HepG2 (cell line): ENCODE data around the gene AMBRA1. TPM values are rescaled to one million over a fixed set of nuclear protein-coding genes. Genes with fewer than 3 reads are reported as not detected.

Experiments used
- CBFB ChIP-seq: sonication (generic); formaldehyde crosslinking; IDR thresholded peaks from 2 replicates; pipeline ENCODE4 v1.4.0; 2020; ENCODE audit warnings: missing genetic modification reagents
- CC2D1A ChIP-seq: sonication (generic); formaldehyde crosslinking; IDR thresholded peaks from 2 replicates; pipeline ENCODE4 v1.8.1; 2023; ENCODE audit warnings: mild to moderate bottlenecking, missing genetic modification reagents
- DNMT3B ChIP-seq: conservative IDR thresholded peaks from 2 replicates; pipeline ENCODE4 v1.6.1; 2016; ENCODE audit warnings: missing biosample characterization, control low read depth
- GATA4 ChIP-seq: sonication (generic); IDR thresholded peaks from 2 replicates; pipeline ENCODE4 v1.6.1; 2016; ENCODE audit warnings: antibody characterized with exemption, low read depth, borderline replicate concordance
- GLI4 ChIP-seq: sonication (generic); formaldehyde crosslinking; IDR thresholded peaks from 2 replicates; pipeline ENCODE4 v1.5.1; 2020; ENCODE audit warnings: missing genetic modification reagents, mild to moderate bottlenecking, moderate library complexity, borderline replicate concordance
- HES4 ChIP-seq: sonication (generic); formaldehyde crosslinking; IDR thresholded peaks from 2 replicates; pipeline ENCODE4 v1.9.0; 2021; ENCODE audit warnings: mild to moderate bottlenecking, missing genetic modification reagents, borderline replicate concordance
- HNF4A ChIP-seq: sonication (generic); formaldehyde crosslinking; IDR thresholded peaks from 2 replicates; pipeline ENCODE4 v1.4.0; 2020; ENCODE audit warnings: missing genetic modification reagents
- NFE2 ChIP-seq: sonication (generic); formaldehyde crosslinking; IDR thresholded peaks from 2 replicates; pipeline ENCODE4 v1.4.0; 2020; ENCODE audit warnings: missing genetic modification reagents
- NFRKB ChIP-seq: fragments of 450-650 bp; IDR thresholded peaks from 2 replicates; pipeline ENCODE4 v1.6.1; 2017
- POLR2A ChIP-seq, 2 experiments: IDR thresholded peaks; 2 replicates each; pipeline ENCODE4 v1.6.1; 2011; ENCODE audit warnings: low read depth in 2 of 2, low read length in 2 of 2, mild to moderate bottlenecking in 1 of 2, moderate library complexity in 1 of 2; ENCODE audit not compliant: insufficient read depth in 1 of 2
- RFX1 ChIP-seq: fragments of 450-650 bp; IDR thresholded peaks from 2 replicates; pipeline ENCODE4 v1.6.1; 2017
- STAT5B ChIP-seq: sonication (generic); formaldehyde crosslinking; IDR thresholded peaks from 2 replicates; pipeline ENCODE4 v1.4.0; 2020; ENCODE audit warnings: missing genetic modification reagents
- YEATS4 ChIP-seq: sonication (generic); formaldehyde crosslinking; IDR thresholded peaks from 2 replicates; pipeline ENCODE4 v1.4.0; 2020; ENCODE audit warnings: missing genetic modification reagents, borderline replicate concordance
- ZFP41 ChIP-seq: sonication (generic); formaldehyde crosslinking; IDR thresholded peaks from 2 replicates; pipeline ENCODE4 v1.4.0; 2020; ENCODE audit warnings: mild to moderate bottlenecking, missing genetic modification reagents, borderline replicate concordance
- ZFY ChIP-seq: sonication (generic); formaldehyde crosslinking; IDR thresholded peaks from 2 replicates; pipeline ENCODE4 v1.4.0; 2020; ENCODE audit warnings: missing genetic modification reagents
- ZNF282 ChIP-seq: fragments of 450-650 bp; IDR thresholded peaks from 2 replicates; pipeline ENCODE4 v1.6.1; 2018; ENCODE audit not compliant: partially characterized antibody
- ZNF331 ChIP-seq: sonication (generic); formaldehyde crosslinking; IDR thresholded peaks from 2 replicates; pipeline ENCODE4 v1.4.0; 2020; ENCODE audit warnings: missing genetic modification reagents
- ZNF451 ChIP-seq: sonication (generic); formaldehyde crosslinking; IDR thresholded peaks from 2 replicates; pipeline ENCODE4 v1.5.0; 2020; ENCODE audit warnings: mild to moderate bottlenecking, missing genetic modification reagents
- ZNF703 ChIP-seq: sonication (generic); formaldehyde crosslinking; IDR thresholded peaks from 2 replicates; pipeline ENCODE4 v1.5.1; 2020; ENCODE audit warnings: missing genetic modification reagents, mild to moderate bottlenecking, moderate library complexity, borderline replicate concordance
- ZNF781 ChIP-seq: sonication (generic); formaldehyde crosslinking; IDR thresholded peaks from 2 replicates; pipeline ENCODE4 v1.5.1; 2020; ENCODE audit warnings: borderline replicate concordance, mild to moderate bottlenecking, missing genetic modification reagents; ENCODE audit errors: not compliant biosample characterization
- ZNF879 ChIP-seq: sonication (generic); formaldehyde crosslinking; IDR thresholded peaks from 2 replicates; pipeline ENCODE4 v1.8.1; 2023; ENCODE audit warnings: missing genetic modification reagents
- ZNF891 ChIP-seq: sonication (generic); formaldehyde crosslinking; IDR thresholded peaks from 2 replicates; pipeline ENCODE4 v1.5.0; 2020; ENCODE audit warnings: mild to moderate bottlenecking, missing genetic modification reagents
- ZSCAN22 ChIP-seq: sonication (generic); formaldehyde crosslinking; IDR thresholded peaks from 2 replicates; pipeline ENCODE4 v1.4.0; 2020; ENCODE audit warnings: mild to moderate bottlenecking, missing genetic modification reagents
- polyA plus RNA-seq, 8 experiments: library from polyadenylated mRNA; depleted of rRNA in 3 of 8; stranded (reverse) in 7 of 8; unstranded in 1 of 8; fragments of >200 nt; fragmentation: Illumina TruSeq in 4 of 8; extraction: Trizol in 4 of 8; gene quantifications; 2 replicates each; pipeline versions ENCODE4 v1.2.1 to v1.2.3, GENCODE V29; 2011 to 2016; ENCODE audit warnings: low read depth in 4 of 8, missing spikeins in 1 of 8, mixed read lengths in 1 of 8; ENCODE audit not compliant: insufficient read depth in 1 of 8
- total RNA-seq, 5 experiments: library from RNA; depleted of rRNA; stranded (reverse); fragments of >200 nt; fragmentation: Illumina TruSeq; extraction: Trizol; gene quantifications; 2 replicates each; pipeline ENCODE4 v1.2.3, GENCODE V29; 2016; ENCODE audit warnings: low read depth in 1 of 5
- TF ChIP-seq, protein P1 (sequence below): sonication (generic); formaldehyde crosslinking; IDR thresholded peaks from 2 replicates; pipeline ENCODE4 v1.4.0; 2020; ENCODE audit warnings: missing genetic modification reagents
- TF ChIP-seq, protein P2 (sequence below): sonication (generic); formaldehyde crosslinking; IDR thresholded peaks from 2 replicates; pipeline ENCODE4 v1.4.0; 2020; ENCODE audit warnings: mild to moderate bottlenecking, missing genetic modification reagents
- TF ChIP-seq, protein P3 (sequence below): sonication (generic); formaldehyde crosslinking; IDR thresholded peaks from 2 replicates; pipeline ENCODE4 v1.5.0; 2020; ENCODE audit warnings: missing genetic modification reagents, mild to moderate bottlenecking, borderline replicate concordance
- TF ChIP-seq, protein P4 (sequence below): sonication (generic); formaldehyde crosslinking; IDR thresholded peaks from 2 replicates; pipeline ENCODE4 v1.5.1; 2020; ENCODE audit warnings: missing genetic modification reagents, mild to moderate bottlenecking, borderline replicate concordance

Gene AMBRA1
- total and polyA plus RNA-seq, 2 of the 13 experiments (the other 11 are each of a cell fraction or from before 2014, with no cell fraction given): 15.7 to 26.0 TPM

DNA sequence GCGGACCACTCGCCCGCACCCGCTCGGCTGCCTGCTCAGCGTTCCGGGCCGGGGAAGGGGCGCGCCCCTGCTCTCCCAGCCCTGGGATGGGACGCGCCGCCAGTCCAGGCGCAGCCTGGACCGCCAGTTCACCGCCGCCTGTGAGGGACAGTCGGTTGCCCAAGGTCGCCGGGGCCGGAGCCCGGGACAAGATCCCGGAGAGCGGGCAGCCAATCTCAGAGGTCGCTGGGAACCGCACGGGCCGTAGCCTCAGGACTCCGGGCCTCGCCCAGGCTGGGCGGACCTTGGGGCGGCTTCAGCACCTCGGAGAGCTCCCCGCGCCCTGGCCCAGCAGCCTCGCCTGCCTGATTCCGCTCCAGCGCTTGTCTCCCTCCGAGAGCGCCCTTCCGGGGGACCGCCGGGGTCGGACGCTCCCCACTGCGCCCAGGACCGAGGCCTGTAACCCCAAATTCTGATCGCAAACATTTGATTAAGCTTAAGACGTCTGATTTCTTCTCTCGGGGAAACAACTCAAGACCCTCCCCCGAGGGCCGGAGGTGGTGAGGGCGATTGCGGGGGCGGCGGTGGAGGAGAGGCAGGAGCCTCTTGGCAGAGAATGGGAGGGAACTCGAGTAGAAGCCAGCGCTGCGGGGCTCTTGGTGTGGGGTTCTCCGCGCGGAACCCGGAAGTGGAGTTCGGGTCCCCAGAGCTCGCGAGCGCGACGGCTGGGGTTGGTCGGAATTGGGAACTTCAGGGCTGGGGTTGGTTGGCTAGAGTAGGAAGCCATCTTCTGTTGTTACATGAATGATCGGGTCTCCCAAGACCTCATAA, 201.2 kb downstream of the AMBRA1 start (continued):
- TF ChIP-seq GLI4 (CRISPR knock-in tag) (peak; percentile 99), HNF4A (CRISPR knock-in tag) (peak; percentile 23; the same call in 1 of the 2 replicates), ZNF703 (CRISPR knock-in tag) (no peak; the same call in 1 of the 2 replicates), CC2D1A (CRISPR knock-in tag) (no peak), ZNF282 (no peak), ZSCAN22 (CRISPR knock-in tag) (no peak), GATA4 (no peak), ZNF891 (peak; percentile 99), RFX1 (no peak), ZNF879 (CRISPR knock-in tag) (peak; percentile 99), POLR2A (IDR thresholded peaks at IDR 0.05; ENCODE audit: insufficient read depth in 1 of 2, low read depth in 2 of 2, low read length in 2 of 2) (no peak), ZNF781 (CRISPR knock-in tag) (peak; percentile 99), STAT5B (CRISPR knock-in tag) (peak; percentile 98), NFRKB (no peak), CBFB (CRISPR knock-in tag) (peak; percentile 59; the same call in 1 of the 2 replicates), ZFY (CRISPR knock-in tag) (peak; percentile 80), ZNF451 (CRISPR knock-in tag) (peak; percentile 93), HES4 (CRISPR knock-in tag) (peak; percentile 99), DNMT3B (peak; percentile 96), NFE2 (CRISPR knock-in tag) (0 out of 2 replicates have a peak, but pooled peaks have one; percentile 33), ZFP41 (CRISPR knock-in tag) (peak; percentile 96), ZNF331 (peak; percentile 96), YEATS4 (CRISPR knock-in tag) (peak; percentile 83; the same call in 1 of the 2 replicates)
- TF ChIP-seq, protein P1, sequence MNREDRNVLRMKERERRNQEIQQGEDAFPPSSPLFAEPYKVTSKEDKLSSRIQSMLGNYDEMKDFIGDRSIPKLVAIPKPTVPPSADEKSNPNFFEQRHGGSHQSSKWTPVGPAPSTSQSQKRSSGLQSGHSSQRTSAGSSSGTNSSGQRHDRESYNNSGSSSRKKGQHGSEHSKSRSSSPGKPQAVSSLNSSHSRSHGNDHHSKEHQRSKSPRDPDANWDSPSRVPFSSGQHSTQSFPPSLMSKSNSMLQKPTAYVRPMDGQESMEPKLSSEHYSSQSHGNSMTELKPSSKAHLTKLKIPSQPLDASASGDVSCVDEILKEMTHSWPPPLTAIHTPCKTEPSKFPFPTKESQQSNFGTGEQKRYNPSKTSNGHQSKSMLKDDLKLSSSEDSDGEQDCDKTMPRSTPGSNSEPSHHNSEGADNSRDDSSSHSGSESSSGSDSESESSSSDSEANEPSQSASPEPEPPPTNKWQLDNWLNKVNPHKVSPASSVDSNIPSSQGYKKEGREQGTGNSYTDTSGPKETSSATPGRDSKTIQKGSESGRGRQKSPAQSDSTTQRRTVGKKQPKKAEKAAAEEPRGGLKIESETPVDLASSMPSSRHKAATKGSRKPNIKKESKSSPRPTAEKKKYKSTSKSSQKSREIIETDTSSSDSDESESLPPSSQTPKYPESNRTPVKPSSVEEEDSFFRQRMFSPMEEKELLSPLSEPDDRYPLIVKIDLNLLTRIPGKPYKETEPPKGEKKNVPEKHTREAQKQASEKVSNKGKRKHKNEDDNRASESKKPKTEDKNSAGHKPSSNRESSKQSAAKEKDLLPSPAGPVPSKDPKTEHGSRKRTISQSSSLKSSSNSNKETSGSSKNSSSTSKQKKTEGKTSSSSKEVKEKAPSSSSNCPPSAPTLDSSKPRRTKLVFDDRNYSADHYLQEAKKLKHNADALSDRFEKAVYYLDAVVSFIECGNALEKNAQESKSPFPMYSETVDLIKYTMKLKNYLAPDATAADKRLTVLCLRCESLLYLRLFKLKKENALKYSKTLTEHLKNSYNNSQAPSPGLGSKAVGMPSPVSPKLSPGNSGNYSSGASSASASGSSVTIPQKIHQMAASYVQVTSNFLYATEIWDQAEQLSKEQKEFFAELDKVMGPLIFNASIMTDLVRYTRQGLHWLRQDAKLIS: no peak
- TF ChIP-seq, protein P2, sequence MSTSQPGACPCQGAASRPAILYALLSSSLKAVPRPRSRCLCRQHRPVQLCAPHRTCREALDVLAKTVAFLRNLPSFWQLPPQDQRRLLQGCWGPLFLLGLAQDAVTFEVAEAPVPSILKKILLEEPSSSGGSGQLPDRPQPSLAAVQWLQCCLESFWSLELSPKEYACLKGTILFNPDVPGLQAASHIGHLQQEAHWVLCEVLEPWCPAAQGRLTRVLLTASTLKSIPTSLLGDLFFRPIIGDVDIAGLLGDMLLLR (CRISPR knock-in tag): peak; percentile 97
- TF ChIP-seq, protein P3, sequence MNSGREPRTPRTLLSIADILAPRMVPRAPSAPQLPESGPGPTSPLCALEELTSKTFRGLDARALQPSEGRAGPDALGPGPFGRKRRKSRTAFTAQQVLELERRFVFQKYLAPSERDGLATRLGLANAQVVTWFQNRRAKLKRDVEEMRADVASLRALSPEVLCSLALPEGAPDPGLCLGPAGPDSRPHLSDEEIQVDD (CRISPR knock-in tag): peak; percentile 95; the same call in 1 of the 2 replicates
- TF ChIP-seq, protein P4, sequence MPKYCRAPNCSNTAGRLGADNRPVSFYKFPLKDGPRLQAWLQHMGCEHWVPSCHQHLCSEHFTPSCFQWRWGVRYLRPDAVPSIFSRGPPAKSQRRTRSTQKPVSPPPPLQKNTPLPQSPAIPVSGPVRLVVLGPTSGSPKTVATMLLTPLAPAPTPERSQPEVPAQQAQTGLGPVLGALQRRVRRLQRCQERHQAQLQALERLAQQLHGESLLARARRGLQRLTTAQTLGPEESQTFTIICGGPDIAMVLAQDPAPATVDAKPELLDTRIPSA (CRISPR knock-in tag): peak; percentile 96
